ENCODE results near the gene MICOS13. TPM values are rescaled to one million over a fixed set of nuclear protein-coding genes. Genes with fewer than 3 reads are reported as not detected.
"Not testable (repeated sequence)": the region's sequence is repeated elsewhere in the genome, so short reads cannot be mapped to it uniquely, and the experiment has no call there.

MICOS13 gene
- total RNA-seq, 2 experiments from 2014 or later: 42.6 to 44.1 TPM

- ATAC-seq (ENCODE audit: low read depth): no peak
- H3K9me3 Mint-ChIP-seq: no peaks in the 10 kb centered on the region
- no peak for DNase-seq
- POLR2A ChIA-PET: interaction anchor here (0.7 to 3.0 kb wide), 2 partner anchors 11 to 159 kb away, joined by 6 to 18 read pairs; no protein-coding TSS in a partner anchor
- H3K27me3 Mint-ChIP-seq: no peaks in the 10 kb centered on the region
- no peak overlapping the region for H3K4me3 Mint-ChIP-seq
- no peaks in the 10 kb centered on the region for H3K4me1 Mint-ChIP-seq
- peaks cover 10% of the 10 kb centered on the region for H3K36me3 Mint-ChIP-seq
- H3K27ac Mint-ChIP-seq: no peak overlapping the region
These were observed 27.6 kb upstream of the MICOS13 start for GRCh38 chr19:5707576-5708575.

GRCh38 chr19:5706876-5707573 is 26.7 kb upstream of the MICOS13 start:
- H3K4me1 Mint-ChIP-seq: no peaks in the 10 kb centered on the region
- no peaks in the 10 kb centered on the region for H3K9me3 Mint-ChIP-seq
- DNase-seq: no peak
- no peaks in the 10 kb centered on the region for H3K27me3 Mint-ChIP-seq
- POLR2A ChIA-PET: interaction anchor here (3.0 kb wide), 1 partner anchor 11 kb away, joined by 18 read pairs; no protein-coding TSS in a partner anchor
- no peak overlapping the region for H3K27ac Mint-ChIP-seq
- H3K36me3 Mint-ChIP-seq: peaks cover 10% of the 10 kb centered on the region
- no peak overlapping the region for H3K4me3 Mint-ChIP-seq
- ATAC-seq (ENCODE audit: low read depth): no peak

GRCh38 chr19:5705552-5705951 is 25.2 kb upstream of the MICOS13 start:
- no peaks in the 10 kb centered on the region for H3K9me3 Mint-ChIP-seq
- POLR2A ChIA-PET: no interaction called here
- peaks cover 19% of the 10 kb centered on the region for H3K36me3 Mint-ChIP-seq
- no peaks in the 10 kb centered on the region for H3K4me1 Mint-ChIP-seq
- no peak for ATAC-seq (ENCODE audit: low read depth)
- H3K27me3 Mint-ChIP-seq: no peaks in the 10 kb centered on the region
- DNase-seq: no peak
- H3K27ac Mint-ChIP-seq: no peak overlapping the region
- no peak overlapping the region for H3K4me3 Mint-ChIP-seq

GRCh38 chr19:5703819-5704818 is 23.8 kb upstream of the MICOS13 start:
- Mint-ChIP-seq H3K4me3 (no peak overlapping the region), H3K27me3 (no peaks in the 10 kb centered on the region), H3K27ac (no peak overlapping the region), H3K4me1 (no peaks in the 10 kb centered on the region), H3K9me3 (no peaks in the 10 kb centered on the region), H3K36me3 (peaks cover 20% of the 10 kb centered on the region)
- DNase-seq (no peak), ATAC-seq (ENCODE audit: low read depth) (no peak)
- POLR2A ChIA-PET: no interaction called here

GRCh38 chr19:5702053-5702410 is 21.7 kb upstream of the MICOS13 start:
- H3K4me1 Mint-ChIP-seq; H3K4me3 Mint-ChIP-seq; DNase-seq; H3K27me3 Mint-ChIP-seq; H3K9me3 Mint-ChIP-seq; H3K27ac Mint-ChIP-seq; ATAC-seq (ENCODE audit: low read depth): not testable (repeated sequence)
- POLR2A ChIA-PET: interaction anchor here (0.6 kb wide), 1 partner anchor 15 kb away, joined by 3 read pairs; no protein-coding TSS in a partner anchor
- H3K36me3 Mint-ChIP-seq: peaks cover 22% of the 10 kb centered on the region

- no peaks in the 10 kb centered on the region for H3K27me3 Mint-ChIP-seq
- no peaks in the 10 kb centered on the region for H3K4me1 Mint-ChIP-seq
- peaks cover 19% of the 10 kb centered on the region for H3K36me3 Mint-ChIP-seq
- DNase-seq (no peak), ATAC-seq (ENCODE audit: low read depth) (no peak)
- H3K9me3 Mint-ChIP-seq: no peaks in the 10 kb centered on the region
- H3K27ac Mint-ChIP-seq: no peak overlapping the region
- POLR2A ChIA-PET: interaction anchor here (1.0 kb wide), 1 partner anchor 10 kb away, joined by 4 read pairs; no protein-coding TSS in a partner anchor
- no peak overlapping the region for H3K4me3 Mint-ChIP-seq
These were observed 20.3 kb upstream of the MICOS13 start for GRCh38 chr19:5700455-5701092.

- Mint-ChIP-seq H3K27ac (no peak overlapping the region), H3K4me3 (no peak overlapping the region), H3K36me3 (peaks cover 19% of the 10 kb centered on the region), H3K27me3 (no peaks in the 10 kb centered on the region), H3K4me1 (no peaks in the 10 kb centered on the region), H3K9me3 (no peaks in the 10 kb centered on the region)
- POLR2A ChIA-PET: no interaction called here
- no peak for DNase-seq
- no peak for ATAC-seq (ENCODE audit: low read depth)
These were observed 18.5 kb upstream of the MICOS13 start for GRCh38 chr19:5698635-5699422.

- H3K27ac Mint-ChIP-seq: no peak overlapping the region
- H3K4me1 Mint-ChIP-seq: no peaks in the 10 kb centered on the region
- peaks cover 15% of the 10 kb centered on the region for H3K36me3 Mint-ChIP-seq
- no peaks in the 10 kb centered on the region for H3K9me3 Mint-ChIP-seq
- no peaks in the 10 kb centered on the region for H3K27me3 Mint-ChIP-seq
- no peak for ATAC-seq (ENCODE audit: low read depth)
- POLR2A ChIA-PET: no interaction called here
- DNase-seq: no peak
- H3K4me3 Mint-ChIP-seq: no peak overlapping the region
These were observed 17.7 kb upstream of the MICOS13 start for GRCh38 chr19:5697890-5698634.

- H3K4me3 Mint-ChIP-seq: no peak overlapping the region
- peaks cover 2% of the 10 kb centered on the region for H3K4me1 Mint-ChIP-seq
- H3K9me3 Mint-ChIP-seq: no peaks in the 10 kb centered on the region
- POLR2A ChIA-PET: no interaction called here
- ATAC-seq (ENCODE audit: low read depth) (no peak), DNase-seq (no peak)
- no peak overlapping the region for H3K27ac Mint-ChIP-seq
- peaks cover 19% of the 10 kb centered on the region for H3K36me3 Mint-ChIP-seq
- H3K27me3 Mint-ChIP-seq: no peaks in the 10 kb centered on the region
These were observed 16.9 kb upstream of the MICOS13 start for GRCh38 chr19:5697022-5697889.

- no peak overlapping the region for H3K4me3 Mint-ChIP-seq
- peaks cover 16% of the 10 kb centered on the region for H3K36me3 Mint-ChIP-seq
- ATAC-seq (ENCODE audit: low read depth) (no peak), DNase-seq (no peak)
- H3K27me3 Mint-ChIP-seq: no peaks in the 10 kb centered on the region
- POLR2A ChIA-PET: no interaction called here
- H3K9me3 Mint-ChIP-seq: no peaks in the 10 kb centered on the region
- no peak overlapping the region for H3K27ac Mint-ChIP-seq
- H3K4me1 Mint-ChIP-seq: peaks cover 4% of the 10 kb centered on the region
These were observed 16.1 kb upstream of the MICOS13 start for GRCh38 chr19:5696196-5697021.
